CD4-positive, alpha-beta T cell (primary cell): Measurements from ENCODE around the gene FAM174C. TPM values are rescaled to one million over a fixed set of nuclear protein-coding genes. Genes with fewer than 3 reads are reported as not detected.
A peak's percentile ranks its signal among the peaks of the same experiment; 100 is the strongest.

Source experiments
- ATAC-seq: fragments of 200-7000 bp; cut with Tn5 transposase; one replicate; pipeline ENCODE4 v1.10.0; 2022; ENCODE audit warnings: mild to moderate bottlenecking; ENCODE audit not compliant: poor library complexity
- CTCF ChIA-PET: fragments of 350-600 bp; sonication (Branson Sonifier 250); formaldehyde crosslinking; loops from one replicate; lab custom pipeline; 2021; ENCODE audit warnings: antibody characterized with exemption, inconsistent platforms; lab: Charles Lee
- POLR2A ChIA-PET: fragments of 350-600 bp; sonication (Branson Sonifier 250); formaldehyde crosslinking; loops from one replicate; lab custom pipeline; 2021; ENCODE audit warnings: antibody characterized with exemption, inconsistent platforms; lab: Charles Lee
- DNase-seq, 14 experiments: peaks; one replicate each; pipeline ENCODE4 v3.0.0-alpha.2; 2013 to 2020; ENCODE audit warnings: mixed read lengths in 2 of 14
- H3K27ac ChIP-seq, 2 donors: one replicate each; pipeline versions ENCODE4 v1.5.1 to v1.7.0; 2013; ENCODE audit warnings: low read length in 2 of 2, low read depth in 1 of 2, mild to moderate bottlenecking in 1 of 2
- H3K27me3 ChIP-seq, 2 experiments: 1 replicate in 1 of 2; 2 replicates in 1 of 2; pipeline versions ENCODE4 v1.6.1 to v1.7.0; 2013; ENCODE audit warnings: low read length in 2 of 2, control low read depth in 1 of 2, mild to moderate bottlenecking in 1 of 2, moderate library complexity in 1 of 2; ENCODE audit not compliant: insufficient read depth in 2 of 2, control insufficient read depth in 1 of 2
- H3K36me3 ChIP-seq: one replicate; pipeline ENCODE4 v1.6.1; 2013; ENCODE audit warnings: low read length, control low read depth; ENCODE audit not compliant: insufficient read depth
- H3K4me1 ChIP-seq: one replicate; pipeline ENCODE4 v1.6.1; 2013; ENCODE audit warnings: low read length, control low read depth; ENCODE audit not compliant: insufficient read depth
- H3K4me3 ChIP-seq: one replicate; pipeline ENCODE4 v1.5.1; 2013; ENCODE audit warnings: mild to moderate bottlenecking, low read length, moderate library complexity
- H3K9me3 ChIP-seq, 2 experiments: 1 replicate in 1 of 2; 2 replicates in 1 of 2; pipeline versions ENCODE4 v1.6.1 to v1.7.0; 2013; ENCODE audit warnings: low read length in 2 of 2, mild to moderate bottlenecking in 2 of 2, control low read depth in 1 of 2, moderate library complexity in 1 of 2; ENCODE audit not compliant: control insufficient read depth in 1 of 2, insufficient read depth in 1 of 2
- H3K27ac Mint-ChIP-seq: one replicate; pipeline ENCODE4 v1.8.0; 2020; ENCODE audit warnings: mixed read lengths
- H3K27me3 Mint-ChIP-seq: one replicate; pipeline ENCODE4 v1.8.0; 2021; ENCODE audit warnings: mixed read lengths
- H3K36me3 Mint-ChIP-seq: one replicate; pipeline ENCODE4 v1.8.0; 2021; ENCODE audit warnings: low read depth, mixed read lengths
- H3K4me1 Mint-ChIP-seq: one replicate; pipeline ENCODE4 v1.8.0; 2021; ENCODE audit warnings: low read depth, mixed read lengths
- H3K4me3 Mint-ChIP-seq: one replicate; pipeline ENCODE4 v1.8.0; 2020; ENCODE audit warnings: mild to moderate bottlenecking, mixed read lengths
- H3K9me3 Mint-ChIP-seq: one replicate; pipeline ENCODE4 v1.8.0; 2020; ENCODE audit warnings: mixed read lengths
- CTCF ChIP-seq: fragments of 200-600 bp; IDR thresholded peaks from one replicate; pipeline ENCODE4 v1.8.0; 2022; ENCODE audit warnings: antibody characterized with exemption, mild to moderate bottlenecking
- intact Hi-C, 2 experiments: fragments of 100-400 bp; cut with DNase I in 1 of 2; cut with micrococcal nuclease in 1 of 2; formaldehyde crosslinking; loops; one replicate each; pipeline versions ENCODE4 v1.15.1 to v1.9.0; 2023 to 2025; cut with DNase I, micrococcal nuclease
- total RNA-seq, 174 experiments: library from RNA in 2 of 174; stranded (reverse) in 2 of 174; gene quantifications; one replicate each; pipeline ENCODE4 v1.2.3 and lab custom pipeline; 2021 to 2026

Gene FAM174C
- total RNA-seq, 2 experiments from 2014 or later: 32.0 to 38.3 TPM

GRCh38 chr19:1258707-1259205, 16.6 kb upstream of the FAM174C start:
- H3K36me3 ChIP-seq: peaks cover 42% of the 10 kb centered on the region
- H3K4me3 ChIP-seq: peak overlapping the region; percentile 56
- CTCF ChIA-PET: interaction anchor here (1.5 kb wide), 1 partner anchor 14 kb away, joined by 7 read pairs; no protein-coding TSS in a partner anchor
- DNase-seq (no peak), ATAC-seq (peak; percentile 3)
- Mint-ChIP-seq H3K27me3 (no peaks in the 10 kb centered on the region), H3K27ac (peak overlapping the region; percentile 95), H3K4me3 (peak overlapping the region; percentile 91), H3K9me3 (no peaks in the 10 kb centered on the region), H3K36me3 (peaks cover 51% of the 10 kb centered on the region), H3K4me1 (peaks cover 47% of the 10 kb centered on the region)
- no peaks in the 10 kb centered on the region for H3K9me3 ChIP-seq
- H3K27me3 ChIP-seq: no peaks in the 10 kb centered on the region
- intact Hi-C loops: loop anchor here in 1 of 2 experiments (1.0 kb wide), 2 partner anchors 9 to 11 kb away; partner anchors contain the start of gene CIRBP
- H3K27ac ChIP-seq: peak overlapping the region; percentile 98 to 99
- no peak for TF ChIP-seq CTCF
- H3K4me1 ChIP-seq: peaks cover 94% of the 10 kb centered on the region
- POLR2A ChIA-PET: interaction anchor here (1.0 to 7.1 kb wide), 6 partner anchors 7 to 15 kb away, joined by 3 to 117 read pairs (median 6); partner anchors contain the start of gene CIRBP

GRCh38 chr19:1259206-1259875, 16.0 kb upstream of the FAM174C start:
- H3K9me3 ChIP-seq: no peaks in the 10 kb centered on the region
- H3K36me3 Mint-ChIP-seq: peaks cover 51% of the 10 kb centered on the region
- ChIA-PET CTCF (interaction anchor here (11.0 kb wide), 1 partner anchor 15 kb away, joined by 255 read pairs; no protein-coding TSS in a partner anchor), POLR2A (interaction anchor here (1.5 to 10.3 kb wide), 6 partner anchors 7 to 16 kb away, joined by 4 to 193 read pairs (median 20); partner anchors contain the start of genes CIRBP and FAM174C)
- ATAC-seq (peak; percentile 29), DNase-seq (peak in 13 of 14 experiments; percentile 60 to 90 (median 67))
- peaks cover 38% of the 10 kb centered on the region for H3K36me3 ChIP-seq
- H3K4me3 Mint-ChIP-seq: peak overlapping the region; percentile 91
- H3K4me1 Mint-ChIP-seq: peaks cover 47% of the 10 kb centered on the region
- peak overlapping the region; percentile 56 for H3K4me3 ChIP-seq
- peaks cover 88% of the 10 kb centered on the region for H3K4me1 ChIP-seq
- H3K27me3 ChIP-seq: no peaks in the 10 kb centered on the region
- H3K27me3 Mint-ChIP-seq: no peaks in the 10 kb centered on the region
- H3K9me3 Mint-ChIP-seq: no peaks in the 10 kb centered on the region
- intact Hi-C loops: loop anchor here in 1 of 2 experiments (1.0 kb wide), 2 partner anchors 10 kb away; partner anchors contain the start of gene CIRBP
- TF ChIP-seq CTCF: no peak
- H3K27ac ChIP-seq: peak overlapping the region; percentile 98 to 99
- peak overlapping the region; percentile 95 for H3K27ac Mint-ChIP-seq

GRCh38 chr19:1259876-1260748, 15.2 kb upstream of the FAM174C start:
- intact Hi-C loops: loop anchor here in 1 of 2 experiments (1.0 kb wide), 2 partner anchors 9 to 11 kb away; partner anchors contain the start of gene CIRBP
- Mint-ChIP-seq H3K9me3 (no peaks in the 10 kb centered on the region), H3K4me1 (peaks cover 43% of the 10 kb centered on the region), H3K4me3 (peak overlapping the region; percentile 92), H3K27me3 (no peaks in the 10 kb centered on the region), H3K36me3 (peaks cover 43% of the 10 kb centered on the region), H3K27ac (peak overlapping the region; percentile 95)
- CTCF ChIA-PET: interaction anchor here (1.2 to 11.0 kb wide), 2 partner anchors 16 to 147 kb away, joined by 3 to 255 read pairs; no protein-coding TSS in a partner anchor
- H3K4me3 ChIP-seq: peak overlapping the region; percentile 56
- ATAC-seq (peak; percentile 5), DNase-seq (peak in 7 of 14 experiments; percentile 38 to 83 (median 52))
- H3K27me3 ChIP-seq: no peaks in the 10 kb centered on the region
- H3K4me1 ChIP-seq: peaks cover 85% of the 10 kb centered on the region
- H3K27ac ChIP-seq: peak overlapping the region; percentile 98 to 99
- no peaks in the 10 kb centered on the region for H3K9me3 ChIP-seq
- H3K36me3 ChIP-seq: peaks cover 30% of the 10 kb centered on the region
- POLR2A ChIA-PET: interaction anchor here (1.2 to 10.3 kb wide), 7 partner anchors 7 to 193 kb away, joined by 4 to 193 read pairs (median 13); partner anchors contain the start of genes ARHGAP45, CIRBP and FAM174C
- no peak for TF ChIP-seq CTCF
